K562 (cell line): ENCODE results near the gene ATP1A3. TPM values are rescaled to one million over a fixed set of nuclear protein-coding genes. Genes with fewer than 3 reads are reported as not detected.

ENCODE experiments used
- ATF7 ChIP-seq: fragments of 450-650 bp; IDR thresholded peaks from 2 replicates; pipeline ENCODE4 v1.7.1; 2014; ENCODE audit warnings: mild to moderate bottlenecking, moderate library complexity
- E2F4 ChIP-seq: sonication (generic); formaldehyde crosslinking; IDR thresholded peaks from 2 replicates; pipeline ENCODE4 v1.8.0; 2022; ENCODE audit warnings: mild to moderate bottlenecking, low read depth, missing genetic modification reagents
- GABPA ChIP-seq: fragments of 200-800 bp; sonication (Bioruptor generic); conservative IDR thresholded peaks from 2 replicates; pipeline ENCODE4 v1.6.1; 2016; ENCODE audit warnings: low read depth, missing genetic modification characterization, missing compliant biosample characterization
- GTF2F1 ChIP-seq: IDR thresholded peaks from 2 replicates; pipeline ENCODE4 v1.6.1; 2011; ENCODE audit warnings: low read depth, low read length, improper control_type of control experiment
- HDAC6 ChIP-seq: IDR thresholded peaks from 2 replicates; pipeline ENCODE4 v1.6.1; 2012; ENCODE audit warnings: low read depth, mild to moderate bottlenecking, control low read depth, inconsistent platforms, low read length, moderate library complexity
- HMG20A ChIP-seq: fragments of 450-650 bp; formaldehyde crosslinking; conservative IDR thresholded peaks from 2 replicates; pipeline ENCODE4 v1.4.0; 2020; ENCODE audit warnings: mild to moderate bottlenecking, mixed read lengths
- MAZ ChIP-seq, 2 experiments: fragments of 450-650 bp in 1 of 2; sonication (generic) in 1 of 2; formaldehyde crosslinking; IDR thresholded peaks in 1 of 2; conservative IDR thresholded peaks in 1 of 2; 2 replicates each; pipeline versions ENCODE4 v1.4.0 to v1.5.0; 2020; ENCODE audit warnings: mild to moderate bottlenecking in 1 of 2, missing genetic modification reagents in 1 of 2
- NCOA1 ChIP-seq: fragments of 450-650 bp; IDR thresholded peaks from 2 replicates; pipeline ENCODE4 v1.6.1; 2016; ENCODE audit warnings: low read depth
- PHB2 ChIP-seq: fragments of 450-650 bp; IDR thresholded peaks from 2 replicates; pipeline ENCODE4 v1.6.1; 2017; ENCODE audit warnings: low read depth
- PHTF2 ChIP-seq: fragments of 250-450 bp; sonication (Bioruptor Pico); IDR thresholded peaks from 2 replicates; pipeline ENCODE4 v1.5.0; 2021; ENCODE audit warnings: mild to moderate bottlenecking
- PPARD ChIP-seq: fragments of 250-450 bp; sonication (Bioruptor Pico); IDR thresholded peaks from 2 replicates; pipeline ENCODE4 v1.8.0; 2022; ENCODE audit warnings: inconsistent platforms, mild to moderate bottlenecking, moderate library complexity
- PRPF4 ChIP-seq: fragments of 200-400 bp; formaldehyde crosslinking; IDR thresholded peaks from one replicate; pipeline ENCODE4 v1.6.1; 2017; ENCODE audit warnings: low read length, low read depth, mild to moderate bottlenecking; ENCODE audit not compliant: insufficient read depth, poor library complexity, severe bottlenecking
- TCF7L2 ChIP-seq: fragments of 150-350 bp; IDR thresholded peaks from 2 replicates; pipeline ENCODE4 v1.6.1; 2016; ENCODE audit warnings: low read depth, mild to moderate bottlenecking, low read length, moderate library complexity
- YBX1 ChIP-seq: fragments of 450-650 bp; IDR thresholded peaks from 2 replicates; pipeline ENCODE4 v1.7.1; 2016; ENCODE audit warnings: mild to moderate bottlenecking
- ZNF551 ChIP-seq: fragments of 250-450 bp; sonication (Bioruptor Pico); IDR thresholded peaks from 2 replicates; pipeline ENCODE4 v1.5.0; 2021; ENCODE audit warnings: mild to moderate bottlenecking, moderate library complexity
- polyA plus RNA-seq, 8 experiments: library from polyadenylated mRNA; depleted of rRNA in 4 of 8; stranded (reverse) in 5 of 8; unstranded in 3 of 8; fragments of >200 nt; fragmentation: Nextera tagmentation in 2 of 8; fragmentation: Illumina TruSeq in 1 of 8; extraction: Ambion mirVana in 2 of 8; extraction: Trizol in 1 of 8; gene quantifications; 2 replicates each; pipeline versions ENCODE4 v1.2.1 to v1.2.3, GENCODE V29; 2011 to 2014; ENCODE audit warnings: inconsistent platforms in 1 of 8, missing spikeins in 1 of 8
- total RNA-seq, 7 experiments: library from RNA; depleted of rRNA in 6 of 7; stranded (reverse); fragments of >200 nt in 6 of 7; fragmentation: Illumina TruSeq in 2 of 7; extraction: Trizol in 2 of 7; gene quantifications; 2 replicates each; pipeline versions ENCODE4 v1.2.1 to v1.2.3, GENCODE V29; 2011 to 2021; ENCODE audit warnings: low replicate concordance in 1 of 7
- TF ChIP-seq, protein P1 (sequence below): sonication (generic); formaldehyde crosslinking; IDR thresholded peaks from 2 replicates; pipeline ENCODE4 v1.8.0; 2023; ENCODE audit warnings: mild to moderate bottlenecking, missing genetic modification reagents
- TF ChIP-seq, protein P2 (sequence below), 2 experiments: fragments of 450-650 bp in 1 of 2; IDR thresholded peaks; 2 replicates each; pipeline ENCODE4 v1.6.1; 2011 to 2017; ENCODE audit warnings: low read depth in 2 of 2, antibody characterized with exemption in 1 of 2, borderline replicate concordance in 1 of 2, low read length in 1 of 2, mild to moderate bottlenecking in 1 of 2, mixed read lengths in 1 of 2; ENCODE audit not compliant: control insufficient read depth in 1 of 2
- TF ChIP-seq, protein P3 (sequence below): sonication (generic); formaldehyde crosslinking; IDR thresholded peaks from 2 replicates; pipeline ENCODE4 v1.8.1; 2023; ENCODE audit warnings: mild to moderate bottlenecking, missing genetic modification reagents
- TF ChIP-seq, protein P4 (sequence below): fragments of 200-800 bp; sonication (Bioruptor generic); IDR thresholded peaks from 2 replicates; pipeline ENCODE4 v1.6.1; 2017; ENCODE audit warnings: missing genetic modification characterization, missing compliant biosample characterization

The ATP1A3 gene
- total and polyA plus RNA-seq, 9 of the 15 experiments (the other 6 are each of a cell fraction or from before 2014, with no cell fraction given): 0.03 to 1.0 (median 0.17) TPM; not detected in 3

DNA sequence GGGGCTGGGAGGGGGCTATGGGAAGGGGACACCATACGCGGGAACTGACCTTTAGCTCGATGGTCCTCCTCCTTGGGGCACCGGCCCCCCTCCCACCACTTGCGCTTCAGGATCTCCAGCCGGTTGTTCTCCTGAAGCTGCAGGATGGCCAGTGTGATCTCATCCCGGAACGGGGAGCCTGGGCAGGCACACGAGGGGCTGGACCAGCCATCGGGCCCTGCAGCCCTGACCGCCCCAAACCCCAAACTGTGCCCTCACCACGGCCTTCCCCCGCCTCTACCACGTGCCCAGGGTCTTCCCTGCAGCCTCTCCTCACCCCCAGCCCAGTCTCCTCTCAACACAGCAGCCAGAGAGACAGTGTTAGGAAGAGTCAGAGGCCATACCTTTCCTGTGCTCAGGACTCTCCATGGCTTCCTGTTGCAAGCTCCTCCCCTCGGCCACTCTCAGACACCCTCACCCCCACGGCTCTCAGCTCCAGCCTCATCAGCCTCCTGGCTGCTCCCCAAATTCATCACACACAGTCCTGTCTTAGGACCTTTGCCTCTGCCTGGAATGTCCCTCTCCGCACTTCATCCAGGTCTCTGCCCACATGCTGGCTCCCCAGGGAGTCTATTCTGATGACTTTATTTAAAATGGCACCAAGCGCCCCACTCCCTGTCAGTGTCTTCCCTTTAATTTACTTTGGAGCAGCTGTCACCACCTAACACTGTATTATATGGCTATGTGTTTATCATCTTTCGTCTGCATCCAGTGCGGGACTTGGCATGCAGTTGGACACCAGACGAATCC, 9.7 kb upstream of the ATP1A3 start (continued):
- TF ChIP-seq E2F4 (CRISPR knock-in tag): no peak
- no peak for TF ChIP-seq ZNF551
- TF ChIP-seq PHB2: no peak
- no peak for TF ChIP-seq PHTF2 (CRISPR knock-in tag)
- no peak for TF ChIP-seq HDAC6
- TF ChIP-seq YBX1: no peak
- TF ChIP-seq ATF7: no peak
- TF ChIP-seq, protein P1, sequence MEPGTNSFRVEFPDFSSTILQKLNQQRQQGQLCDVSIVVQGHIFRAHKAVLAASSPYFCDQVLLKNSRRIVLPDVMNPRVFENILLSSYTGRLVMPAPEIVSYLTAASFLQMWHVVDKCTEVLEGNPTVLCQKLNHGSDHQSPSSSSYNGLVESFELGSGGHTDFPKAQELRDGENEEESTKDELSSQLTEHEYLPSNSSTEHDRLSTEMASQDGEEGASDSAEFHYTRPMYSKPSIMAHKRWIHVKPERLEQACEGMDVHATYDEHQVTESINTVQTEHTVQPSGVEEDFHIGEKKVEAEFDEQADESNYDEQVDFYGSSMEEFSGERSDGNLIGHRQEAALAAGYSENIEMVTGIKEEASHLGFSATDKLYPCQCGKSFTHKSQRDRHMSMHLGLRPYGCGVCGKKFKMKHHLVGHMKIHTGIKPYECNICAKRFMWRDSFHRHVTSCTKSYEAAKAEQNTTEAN (CRISPR knock-in tag): no peak
- TF ChIP-seq, protein P2, sequence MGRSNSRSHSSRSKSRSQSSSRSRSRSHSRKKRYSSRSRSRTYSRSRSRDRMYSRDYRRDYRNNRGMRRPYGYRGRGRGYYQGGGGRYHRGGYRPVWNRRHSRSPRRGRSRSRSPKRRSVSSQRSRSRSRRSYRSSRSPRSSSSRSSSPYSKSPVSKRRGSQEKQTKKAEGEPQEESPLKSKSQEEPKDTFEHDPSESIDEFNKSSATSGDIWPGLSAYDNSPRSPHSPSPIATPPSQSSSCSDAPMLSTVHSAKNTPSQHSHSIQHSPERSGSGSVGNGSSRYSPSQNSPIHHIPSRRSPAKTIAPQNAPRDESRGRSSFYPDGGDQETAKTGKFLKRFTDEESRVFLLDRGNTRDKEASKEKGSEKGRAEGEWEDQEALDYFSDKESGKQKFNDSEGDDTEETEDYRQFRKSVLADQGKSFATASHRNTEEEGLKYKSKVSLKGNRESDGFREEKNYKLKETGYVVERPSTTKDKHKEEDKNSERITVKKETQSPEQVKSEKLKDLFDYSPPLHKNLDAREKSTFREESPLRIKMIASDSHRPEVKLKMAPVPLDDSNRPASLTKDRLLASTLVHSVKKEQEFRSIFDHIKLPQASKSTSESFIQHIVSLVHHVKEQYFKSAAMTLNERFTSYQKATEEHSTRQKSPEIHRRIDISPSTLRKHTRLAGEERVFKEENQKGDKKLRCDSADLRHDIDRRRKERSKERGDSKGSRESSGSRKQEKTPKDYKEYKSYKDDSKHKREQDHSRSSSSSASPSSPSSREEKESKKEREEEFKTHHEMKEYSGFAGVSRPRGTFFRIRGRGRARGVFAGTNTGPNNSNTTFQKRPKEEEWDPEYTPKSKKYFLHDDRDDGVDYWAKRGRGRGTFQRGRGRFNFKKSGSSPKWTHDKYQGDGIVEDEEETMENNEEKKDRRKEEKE (IDR thresholded peaks at IDR 0.05; ENCODE audit: borderline replicate concordance in 1 of 2, control insufficient read depth in 1 of 2, low read depth in 2 of 2, low read length in 1 of 2): no peak
- TF ChIP-seq TCF7L2: no peak
- TF ChIP-seq NCOA1: no peak
- TF ChIP-seq PRPF4: no peak
- TF ChIP-seq, protein P3, sequence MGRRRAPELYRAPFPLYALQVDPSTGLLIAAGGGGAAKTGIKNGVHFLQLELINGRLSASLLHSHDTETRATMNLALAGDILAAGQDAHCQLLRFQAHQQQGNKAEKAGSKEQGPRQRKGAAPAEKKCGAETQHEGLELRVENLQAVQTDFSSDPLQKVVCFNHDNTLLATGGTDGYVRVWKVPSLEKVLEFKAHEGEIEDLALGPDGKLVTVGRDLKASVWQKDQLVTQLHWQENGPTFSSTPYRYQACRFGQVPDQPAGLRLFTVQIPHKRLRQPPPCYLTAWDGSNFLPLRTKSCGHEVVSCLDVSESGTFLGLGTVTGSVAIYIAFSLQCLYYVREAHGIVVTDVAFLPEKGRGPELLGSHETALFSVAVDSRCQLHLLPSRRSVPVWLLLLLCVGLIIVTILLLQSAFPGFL (CRISPR knock-in tag): no peak
- TF ChIP-seq MAZ (CRISPR knock-in tag; conservative IDR thresholded peaks at IDR 0.05 in 1 of 2, IDR thresholded peaks at IDR 0.05 in 1 of 2): 0 out of 4 replicates have a peak, but pooled peaks of 1 of the 2 experiments have one; percentile 29
- TF ChIP-seq HMG20A (CRISPR knock-in tag): no peak
- TF ChIP-seq PPARD (CRISPR knock-in tag): no peak
- TF ChIP-seq, protein P4, sequence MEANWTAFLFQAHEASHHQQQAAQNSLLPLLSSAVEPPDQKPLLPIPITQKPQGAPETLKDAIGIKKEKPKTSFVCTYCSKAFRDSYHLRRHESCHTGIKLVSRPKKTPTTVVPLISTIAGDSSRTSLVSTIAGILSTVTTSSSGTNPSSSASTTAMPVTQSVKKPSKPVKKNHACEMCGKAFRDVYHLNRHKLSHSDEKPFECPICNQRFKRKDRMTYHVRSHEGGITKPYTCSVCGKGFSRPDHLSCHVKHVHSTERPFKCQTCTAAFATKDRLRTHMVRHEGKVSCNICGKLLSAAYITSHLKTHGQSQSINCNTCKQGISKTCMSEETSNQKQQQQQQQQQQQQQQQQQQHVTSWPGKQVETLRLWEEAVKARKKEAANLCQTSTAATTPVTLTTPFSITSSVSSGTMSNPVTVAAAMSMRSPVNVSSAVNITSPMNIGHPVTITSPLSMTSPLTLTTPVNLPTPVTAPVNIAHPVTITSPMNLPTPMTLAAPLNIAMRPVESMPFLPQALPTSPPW (CRISPR knock-in tag): 0 out of 2 replicates have a peak, but pooled peaks have one; percentile 14
- TF ChIP-seq GTF2F1: no peak
- peak; percentile 38; the same call in 1 of the 2 replicates for TF ChIP-seq GABPA (tag)
